GM12878 (cell line): ENCODE data around the gene HBZ. TPM values are rescaled to one million over a fixed set of nuclear protein-coding genes. Genes with fewer than 3 reads are reported as not detected.

ENCODE experiments used
- ATAC-seq: fragments of 200-7000 bp; cut with Tn5 transposase; 3 replicates; pipeline ENCODE4 v1.9.1; 2020; ENCODE audit warnings: mild to moderate bottlenecking, moderate library complexity
- BruUV-seq: library from RNA; stranded (reverse); fragments of 400-500 nt; replicated peaks from 2 replicates; lab custom pipeline; 2021; lab: Mats Ljungman, UMichigan
- CTCF ChIA-PET: fragments of 300-600 bp; sonication (Branson Sonifier 250); formaldehyde crosslinking; extraction: SDS; loops from one replicate; lab custom pipeline; 2021; ENCODE audit warnings: inconsistent platforms; lab: Yijun Ruan, JAX
- POLR2A ChIA-PET: fragments of 350-600 bp; formaldehyde crosslinking; extraction: SDS; loops from one replicate; lab custom pipeline; 2021; ENCODE audit warnings: inconsistent platforms; lab: Charles Lee
- RAD21 ChIA-PET: fragments of 300-600 bp; sonication (Branson Sonifier 250); formaldehyde crosslinking; loops from one replicate; lab custom pipeline; 2023; ENCODE audit warnings: antibody characterized with exemption; ENCODE audit not compliant: unreplicated experiment; lab: Charles Lee
- SMC1A ChIA-PET: fragments of 300-600 bp; sonication (Branson Sonifier 250); formaldehyde crosslinking; loops from one replicate; lab custom pipeline; 2023; ENCODE audit not compliant: unreplicated experiment, uncharacterized antibody; lab: Charles Lee
- DNase-seq: peaks from one replicate; pipeline ENCODE4 v3.0.0-alpha.2; 2011; ENCODE audit warnings: low read depth, low spot score
- FAIRE-seq: peaks from 3 replicates; lab custom pipeline; 2011; peaks lifted over from hg19 to GRCh38; lab: Jason Lieb, UNC
- H2AFZ ChIP-seq: 2 replicates; pipeline ENCODE4 v1.6.0; 2011; ENCODE audit warnings: low read depth, low read length, control low read depth; ENCODE audit not compliant: control insufficient read depth
- H3K27ac ChIP-seq: 2 replicates; pipeline ENCODE4 v1.5.1; 2011; ENCODE audit warnings: control low read depth; ENCODE audit not compliant: control insufficient read depth, insufficient read depth
- H3K27me3 ChIP-seq, 2 experiments: replicated peaks in 1 of 2; 2 replicates each; pipeline versions ENCODE4 v1.6.0 to v1.6.1; 2011; ENCODE audit warnings: low read length in 1 of 2; ENCODE audit not compliant: control insufficient read depth in 2 of 2, insufficient read depth in 2 of 2
- H3K36me3 ChIP-seq, 2 experiments: 2 replicates each; pipeline ENCODE4 v1.5.1; 2011; ENCODE audit warnings: low read length in 1 of 2; ENCODE audit not compliant: control insufficient read depth in 2 of 2, insufficient read depth in 2 of 2
- H3K4me1 ChIP-seq: 2 replicates; pipeline ENCODE4 v1.6.1; 2011; ENCODE audit warnings: mild to moderate bottlenecking, low read length, moderate library complexity, mixed read lengths; ENCODE audit not compliant: control insufficient read depth, insufficient read depth
- H3K4me2 ChIP-seq: 2 replicates; pipeline ENCODE4 v1.6.0; 2011; ENCODE audit warnings: control low read depth; ENCODE audit not compliant: control insufficient read depth, insufficient read depth
- H3K4me3 ChIP-seq: fragments of 200-600 bp; sonication (generic); 2 replicates; pipeline ENCODE4 v1.5.1; 2016
- H3K79me2 ChIP-seq: 2 replicates; pipeline ENCODE4 v1.6.0; 2011; ENCODE audit warnings: low read length; ENCODE audit not compliant: control insufficient read depth, insufficient read depth
- H3K9ac ChIP-seq: 2 replicates; pipeline ENCODE4 v1.8.0; 2011; ENCODE audit warnings: low read length, control low read depth, mixed read lengths; ENCODE audit not compliant: control insufficient read depth, insufficient read depth
- H3K9me3 ChIP-seq: replicated peaks from 3 replicates; pipeline ENCODE4 v1.5.1; 2011; ENCODE audit warnings: mild to moderate bottlenecking, low read length; ENCODE audit not compliant: control insufficient read depth, insufficient read depth
- H4K20me1 ChIP-seq: 2 replicates; pipeline ENCODE4 v1.6.0; 2011; ENCODE audit not compliant: control insufficient read depth, insufficient read depth
- CBFB ChIP-seq: IDR thresholded peaks from 2 replicates; pipeline ENCODE4 v1.6.1; 2016; ENCODE audit warnings: antibody characterized with exemption, low read depth
- E2F4 ChIP-seq: IDR thresholded peaks from 2 replicates; pipeline ENCODE4 v1.6.1; 2012; ENCODE audit warnings: low read depth, low read length, improper control_type of control experiment
- ETV6 ChIP-seq, 2 experiments: fragments of 450-650 bp in 1 of 2; IDR thresholded peaks in 1 of 2; conservative IDR thresholded peaks in 1 of 2; 2 replicates each; pipeline ENCODE4 v1.6.1; 2014; ENCODE audit warnings: antibody characterized with exemption in 1 of 2, borderline replicate concordance in 1 of 2, low read depth in 1 of 2, mild to moderate bottlenecking in 1 of 2, moderate library complexity in 1 of 2
- IRF3 ChIP-seq: fragments of 450-650 bp; IDR thresholded peaks from 2 replicates; pipeline ENCODE4 v1.6.1; 2014; ENCODE audit warnings: mild to moderate bottlenecking
- IRF4 ChIP-seq: IDR thresholded peaks from 2 replicates; pipeline ENCODE4 v1.6.1; 2011; ENCODE audit warnings: low read depth, low read length
- MYB ChIP-seq: fragments of 150-350 bp; IDR thresholded peaks from 2 replicates; pipeline ENCODE4 v1.6.1; 2014; ENCODE audit warnings: mild to moderate bottlenecking, low read depth, low read length, borderline replicate concordance
- RELA ChIP-seq: fragments of 450-650 bp; IDR thresholded peaks from 2 replicates; pipeline ENCODE4 v1.8.0; 2014; ENCODE audit warnings: borderline replicate concordance; ENCODE audit not compliant: partially characterized antibody
- SIX5 ChIP-seq: IDR thresholded peaks from 2 replicates; pipeline ENCODE4 v1.6.1; 2011; ENCODE audit warnings: mild to moderate bottlenecking, low read depth, low read length, moderate library complexity; ENCODE audit not compliant: severe bottlenecking
- SKIL ChIP-seq: fragments of 450-650 bp; IDR thresholded peaks from 2 replicates; pipeline ENCODE4 v1.6.1; 2017; ENCODE audit warnings: mild to moderate bottlenecking, low read depth, inconsistent platforms; ENCODE audit not compliant: poor library complexity, severe bottlenecking
- SMAD1 ChIP-seq: fragments of 450-650 bp; IDR thresholded peaks from 2 replicates; pipeline ENCODE4 v1.6.1; 2018; ENCODE audit warnings: mild to moderate bottlenecking, low read depth; ENCODE audit not compliant: partially characterized antibody
- SPI1 ChIP-seq: IDR thresholded peaks from 2 replicates; pipeline ENCODE4 v1.6.1; 2011; ENCODE audit warnings: low read depth, mild to moderate bottlenecking, low read length, moderate library complexity, borderline replicate concordance; ENCODE audit not compliant: insufficient read depth
- TARDBP ChIP-seq: IDR thresholded peaks from 2 replicates; pipeline ENCODE4 v1.6.1; 2016; ENCODE audit warnings: borderline replicate concordance
- USF2 ChIP-seq: IDR thresholded peaks from 2 replicates; pipeline ENCODE4 v1.6.1; 2011; ENCODE audit warnings: low read depth, low read length, improper control_type of control experiment, borderline replicate concordance
- ZNF274 ChIP-seq: IDR thresholded peaks from one replicate; pipeline ENCODE4 v1.8.0; 2011; ENCODE audit not compliant: insufficient read length, insufficient read depth
- ZZZ3 ChIP-seq: IDR thresholded peaks from 2 replicates; pipeline ENCODE4 v1.6.1; 2011; ENCODE audit warnings: low read depth; ENCODE audit not compliant: control insufficient read depth, insufficient read length
- WGBS: methylation state at CpG from one replicate; pipeline ENCODE4 v1.1.6; 2016; ENCODE audit warnings: low lambda C conversion rate; ENCODE audit not compliant: insufficient replicate concordance, insufficient coverage; ENCODE audit errors: missing lambda C conversion rate; 5-methylcytosine and 5-hydroxymethylcytosine counted together
- in situ Hi-C: fragments of 300-500 bp; cut with MboI; formaldehyde crosslinking; loops from 9 replicates; pipeline ENCODE4 v1.14.3; 2018; ENCODE audit warnings: mixed read lengths
- intact Hi-C: fragments of 100-400 bp; cut with micrococcal nuclease; formaldehyde crosslinking; loops from one replicate; pipeline ENCODE4 v1.14.2; 2022; ENCODE audit not compliant: unreplicated experiment
- polyA plus RNA-seq, 11 experiments: library from polyadenylated mRNA; depleted of rRNA in 4 of 11; unstranded in 6 of 11; stranded (reverse) in 5 of 11; fragments of >200 nt; fragmentation: Nextera tagmentation in 4 of 11; fragmentation: Illumina TruSeq in 1 of 11; extraction: Ambion mirVana in 4 of 11; extraction: Trizol in 1 of 11; gene quantifications; 1 replicate in 1 of 11; 2 replicates in 10 of 11; pipeline versions ENCODE4 v1.2.1 to v1.2.3, GENCODE V29; 2011 to 2016; ENCODE audit warnings: inconsistent platforms in 2 of 11, missing spikeins in 2 of 11, low read depth in 1 of 11
- total RNA-seq, 4 experiments: library from RNA; depleted of rRNA in 3 of 4; stranded (reverse); fragments of >200 nt in 3 of 4; fragmentation: Illumina TruSeq in 1 of 4; extraction: Trizol in 1 of 4; gene quantifications; 2 replicates each; pipeline versions ENCODE4 v1.2.1 to v1.2.3, GENCODE V29; 2013 to 2021

HBZ gene
- total and polyA plus RNA-seq, 10 of the 15 experiments (the other 5 are each of a cell fraction or from before 2014, with no cell fraction given), result 0.49 TPM; not detected in 9

- WGBS, result 6% methylated on average over 22 of the region's 22 CpGs
- Histone ChIP-seq H3K4me3 (no peak overlapping the region), H3K9ac (no peak overlapping the region), H3K27ac (no peak overlapping the region), H3K9me3 (no peaks in the 10 kb centered on the region), H3K36me3 (0 out of 4 replicates have a peak, but pooled peaks cover 0 to 4% of the 10 kb centered on the region in 2 experiments), H4K20me1 (no peaks in the 10 kb centered on the region), H3K79me2 (no peaks in the 10 kb centered on the region), H3K4me1 (peaks cover 8% of the 10 kb centered on the region; the same call in 1 of the 2 replicates), H3K27me3 (peaks cover 2 to 5% of the 10 kb centered on the region in 2 experiments; a peak in 3 of 4 replicates), H3K4me2 (peak overlapping the region; percentile 79), H2AFZ (no peak overlapping the region)
- no TSS peak for BruUV-seq
- POLR2A ChIA-PET, result no interaction called here
- CTCF ChIA-PET, result interaction anchor here (0.7 to 3.8 kb wide), 7 partner anchors 13 to 189 kb away, joined by 3 to 20 read pairs (median 4); partner anchors contain the start of gene MRPL28
- FAIRE-seq (no peak), DNase-seq (no peak), ATAC-seq (no peak)
- SMC1A ChIA-PET, result interaction anchor here (1.1 kb wide), 1 partner anchor 116 kb away, joined by 4 read pairs; no protein-coding TSS in a partner anchor
- in situ Hi-C loops, result loop anchor here (5.0 kb wide), 1 partner anchor 74 kb away; no protein-coding TSS in a partner anchor
- intact Hi-C loops, result loop anchor here (1.0 to 2.0 kb wide), 3 partner anchors 65 to 116 kb away; no protein-coding TSS in a partner anchor
- RAD21 ChIA-PET, result interaction anchor here (1.1 to 1.4 kb wide), 2 partner anchors 85 to 116 kb away, joined by 3 to 4 read pairs; no protein-coding TSS in a partner anchor
- TF ChIP-seq TARDBP (peak; percentile 80), USF2 (no peak), RELA (no peak), ZNF274 (no peak), SKIL (no peak), SMAD1 (no peak), IRF3 (no peak), CBFB (no peak), E2F4 (no peak), SIX5 (no peak), IRF4 (no peak), SPI1 (no peak), MYB (no peak), ETV6 (conservative IDR thresholded peaks at IDR 0.05 in 1 of 2, IDR thresholded peaks at IDR 0.05 in 1 of 2; ENCODE audit: borderline replicate concordance in 1 of 2, low read depth in 1 of 2) (no peak), ZZZ3 (no peak)
Observed at GRCh38 chr16:181565-182021, 29.1 kb downstream of the HBZ start.
